Subcutaneous abdominal adipose tissue (tissue), 5 donors: ENCODE data around the gene NPHS1.

ENCODE experiments used
- H3K27ac ChIP-seq: one replicate; pipeline ENCODE4 v1.7.0; 2013; ENCODE audit warnings: low read depth, mild to moderate bottlenecking, inconsistent platforms, low read length, moderate library complexity
- H3K27me3 ChIP-seq, 5 donors: one replicate each; pipeline ENCODE4 v1.7.0; 2013; ENCODE audit warnings: low read length in 5 of 5, inconsistent platforms in 1 of 5; ENCODE audit not compliant: control insufficient read depth in 5 of 5, insufficient read depth in 4 of 5
- H3K36me3 ChIP-seq, 5 donors: one replicate each; pipeline ENCODE4 v1.7.0; 2013; ENCODE audit warnings: low read length in 5 of 5; ENCODE audit not compliant: control insufficient read depth in 5 of 5, insufficient read depth in 5 of 5
- H3K4me1 ChIP-seq, 5 donors: one replicate each; pipeline ENCODE4 v1.7.0; 2013; ENCODE audit warnings: low read length in 5 of 5, mild to moderate bottlenecking in 3 of 5, moderate library complexity in 1 of 5; ENCODE audit not compliant: control insufficient read depth in 5 of 5, insufficient read depth in 5 of 5
- H3K4me3 ChIP-seq, 5 donors: one replicate each; pipeline ENCODE4 v1.7.0; 2013; ENCODE audit warnings: low read length in 5 of 5, low read depth in 1 of 5
- H3K9ac ChIP-seq, 5 donors: one replicate each; pipeline ENCODE4 v1.7.0; 2013; ENCODE audit warnings: low read length in 5 of 5, mild to moderate bottlenecking in 4 of 5, moderate library complexity in 3 of 5
- H3K9me3 ChIP-seq, 5 donors: one replicate each; pipeline ENCODE4 v1.7.0; 2013; ENCODE audit warnings: low read length in 5 of 5; ENCODE audit not compliant: control insufficient read depth in 5 of 5
- donor health status: healthy.
- donor health status: healthy.
- donor health status: healthy.
- donor health status: healthy.
- donor health status: healthy.

NPHS1 gene

DNA sequence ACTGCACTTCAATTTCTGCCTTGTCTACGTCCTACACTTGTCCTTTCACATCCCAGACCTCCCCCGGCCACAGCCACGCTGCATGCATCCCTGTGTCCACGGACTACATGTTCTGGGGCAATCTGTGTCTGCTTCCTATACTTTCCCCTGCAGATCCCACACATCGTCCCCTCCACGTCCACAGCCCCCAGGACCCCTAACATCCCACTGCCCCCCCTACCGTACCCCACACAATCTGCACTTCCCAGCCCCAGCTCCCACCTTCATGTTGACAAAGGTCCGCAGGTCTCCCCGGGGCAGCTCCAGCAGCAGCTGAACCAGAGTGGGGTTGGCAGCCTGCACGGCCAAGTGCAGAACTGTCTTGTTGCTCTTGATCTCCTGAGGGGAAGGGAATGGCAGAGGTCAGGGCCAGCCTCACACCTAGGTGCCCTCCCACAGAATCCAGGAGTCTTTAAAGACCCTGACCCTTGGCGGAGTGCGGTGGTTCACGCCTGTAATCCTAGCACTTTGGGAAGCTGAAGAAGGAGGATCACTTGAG is 37.9 kb upstream of the NPHS1 start:
- Histone ChIP-seq H3K9ac (no peak overlapping the region), H3K4me3 (no peak overlapping the region), H3K36me3 (peaks cover 7 to 78% (median 55%) of the 10 kb centered on the region in 5 donors), H3K9me3 (no peaks in the 10 kb centered on the region), H3K4me1 (no peaks in the 10 kb centered on the region), H3K27ac (no peak overlapping the region), H3K27me3 (no peaks in the 10 kb centered on the region)

DNA sequence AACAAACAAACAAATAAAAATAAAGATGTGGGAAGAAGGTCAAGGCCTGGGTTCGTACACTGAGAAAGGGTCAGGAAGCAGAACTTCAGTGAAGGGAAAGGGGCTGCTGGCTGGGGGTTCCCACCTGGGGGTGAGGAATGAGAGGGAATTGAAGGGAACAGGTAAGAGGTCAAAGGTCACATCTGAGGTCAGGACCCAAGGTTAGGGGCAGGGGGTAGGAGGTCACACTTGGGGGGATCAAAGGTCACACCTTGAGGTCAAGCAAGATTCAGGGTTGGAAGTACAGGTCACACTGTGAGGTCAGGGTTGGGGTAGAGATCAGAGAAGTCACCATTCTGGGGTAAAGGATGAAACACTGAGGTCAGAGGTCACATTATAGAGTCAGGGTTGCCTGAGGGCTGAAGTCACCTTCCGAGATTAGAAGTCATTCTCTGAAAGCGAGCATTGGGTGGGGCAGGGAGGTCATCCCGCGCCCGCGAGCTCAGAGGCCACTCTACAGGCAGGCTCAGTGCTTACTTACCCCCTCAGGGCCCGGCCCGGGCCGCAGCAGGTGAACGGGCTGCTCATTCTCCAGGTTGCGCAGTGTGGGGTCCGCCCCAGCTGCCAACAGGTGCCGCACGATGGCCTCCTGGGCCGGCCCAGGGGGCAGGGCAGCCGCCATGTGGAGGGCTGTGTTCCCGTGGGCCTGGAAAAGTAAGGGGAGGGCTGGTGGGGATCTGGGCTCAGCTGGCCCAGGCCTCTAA is 37.2 kb upstream of the NPHS1 start:
- peaks cover 7 to 72% (median 54%) of the 10 kb centered on the region in 5 donors for H3K36me3 ChIP-seq
- no peak overlapping the region for H3K9ac ChIP-seq
- H3K9me3 ChIP-seq, result no peaks in the 10 kb centered on the region
- no peaks in the 10 kb centered on the region for H3K4me1 ChIP-seq
- no peaks in the 10 kb centered on the region for H3K27me3 ChIP-seq
- H3K27ac ChIP-seq, result no peak overlapping the region
- no peak overlapping the region for H3K4me3 ChIP-seq

DNA sequence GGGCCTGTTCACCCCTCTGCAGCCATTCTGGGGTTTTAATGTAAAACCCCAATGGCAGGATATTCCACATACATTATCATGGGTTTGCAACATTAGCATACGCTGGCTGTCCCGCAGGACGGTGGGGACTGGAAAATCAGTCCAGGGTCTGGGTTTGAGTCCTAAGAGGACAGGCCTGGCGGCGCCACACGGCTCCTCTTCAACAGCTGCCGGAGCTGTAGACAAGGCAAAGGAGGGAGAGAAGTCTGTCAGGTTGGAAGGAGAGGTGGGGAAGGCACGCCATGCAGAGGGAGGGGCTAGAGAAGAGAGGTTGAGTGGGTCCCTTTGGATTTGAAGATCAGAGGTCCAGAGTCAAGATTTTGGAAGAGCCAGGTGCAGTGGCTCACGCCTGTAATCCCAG is 36.1 kb upstream of the NPHS1 start:
- H3K9me3 ChIP-seq, result no peaks in the 10 kb centered on the region
- H3K27me3 ChIP-seq, result no peaks in the 10 kb centered on the region
- no peaks in the 10 kb centered on the region for H3K4me1 ChIP-seq
- peaks cover 7 to 61% (median 49%) of the 10 kb centered on the region in 5 donors for H3K36me3 ChIP-seq
- H3K9ac ChIP-seq, result no peak overlapping the region
- no peak overlapping the region for H3K27ac ChIP-seq
- H3K4me3 ChIP-seq, result no peak overlapping the region

- no peaks in the 10 kb centered on the region for H3K9me3 ChIP-seq
- H3K27ac ChIP-seq, result no peak overlapping the region
- H3K27me3 ChIP-seq, result no peaks in the 10 kb centered on the region
- no peak overlapping the region for H3K9ac ChIP-seq
- H3K4me1 ChIP-seq, result no peaks in the 10 kb centered on the region
- H3K36me3 ChIP-seq, result peaks cover 4 to 50% (median 38%) of the 10 kb centered on the region in 5 donors
- H3K4me3 ChIP-seq, result no peak overlapping the region
Observed at GRCh38 chr19:35887197-35887596, 34.9 kb upstream of the NPHS1 start.

DNA sequence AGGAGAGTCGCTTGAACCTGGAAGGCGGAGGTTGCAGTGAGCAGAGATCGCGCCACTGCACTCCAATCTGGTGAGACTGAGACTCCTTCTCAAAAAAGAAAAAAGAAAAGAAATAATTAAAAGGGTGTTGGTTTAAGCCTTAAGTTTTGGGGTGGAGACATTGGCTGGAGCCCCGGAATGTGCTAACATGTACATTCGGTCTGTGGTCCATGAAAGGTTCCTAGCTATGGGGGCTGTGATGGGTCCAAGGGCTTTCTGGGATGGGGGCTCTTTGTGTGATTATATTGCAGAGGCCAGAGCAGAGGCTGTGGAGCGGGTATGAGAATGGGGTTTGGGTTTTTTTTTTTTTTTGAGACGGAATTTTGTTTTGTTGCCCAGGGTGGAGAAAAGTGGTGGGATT is 33.6 kb upstream of the NPHS1 start:
- peaks cover 1 to 40% (median 36%) of the 10 kb centered on the region in 5 donors for H3K36me3 ChIP-seq
- no peaks in the 10 kb centered on the region for H3K9me3 ChIP-seq
- H3K4me1 ChIP-seq, result no peaks in the 10 kb centered on the region
- no peak overlapping the region for H3K4me3 ChIP-seq
- no peak overlapping the region for H3K27ac ChIP-seq
- H3K27me3 ChIP-seq, result no peaks in the 10 kb centered on the region
- no peak overlapping the region for H3K9ac ChIP-seq

GRCh38 chr19:35885225-35885738 is 33.0 kb upstream of the NPHS1 start:
- Histone ChIP-seq H3K36me3 (peaks cover 0 to 34% (median 29%) of the 10 kb centered on the region in 5 donors), H3K9ac (no peak overlapping the region), H3K27ac (no peak overlapping the region), H3K4me1 (no peaks in the 10 kb centered on the region), H3K27me3 (no peaks in the 10 kb centered on the region), H3K9me3 (no peaks in the 10 kb centered on the region), H3K4me3 (no peak overlapping the region)

DNA sequence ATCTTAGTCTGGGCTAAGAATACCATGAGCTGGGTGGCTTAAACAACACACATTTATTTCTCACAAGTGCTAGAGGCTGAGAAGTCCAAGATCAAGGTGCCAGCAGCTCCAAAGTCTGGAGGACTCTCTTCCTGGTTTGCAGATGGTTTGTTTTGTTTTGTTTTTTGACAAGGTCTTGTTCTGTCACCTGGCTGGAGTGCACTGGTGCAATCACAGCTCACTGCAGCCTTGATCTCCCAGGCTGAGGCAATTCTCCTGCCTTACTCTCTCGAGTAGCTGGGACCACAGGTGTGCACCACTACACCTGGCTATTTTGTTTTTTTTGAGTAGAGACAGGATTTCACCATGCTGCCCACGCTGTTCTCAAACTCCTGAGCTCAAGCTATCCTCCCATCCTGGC is 31.6 kb upstream of the NPHS1 start:
- Histone ChIP-seq H3K9ac (no peak overlapping the region), H3K4me1 (peaks cover 0 to 3% (median 0%) of the 10 kb centered on the region in 5 donors), H3K27ac (no peak overlapping the region), H3K4me3 (no peak overlapping the region), H3K9me3 (no peaks in the 10 kb centered on the region), H3K36me3 (peaks cover 0 to 20% (median 16%) of the 10 kb centered on the region in 5 donors), H3K27me3 (peaks cover 0 to 2% (median 0%) of the 10 kb centered on the region in 5 donors)

DNA sequence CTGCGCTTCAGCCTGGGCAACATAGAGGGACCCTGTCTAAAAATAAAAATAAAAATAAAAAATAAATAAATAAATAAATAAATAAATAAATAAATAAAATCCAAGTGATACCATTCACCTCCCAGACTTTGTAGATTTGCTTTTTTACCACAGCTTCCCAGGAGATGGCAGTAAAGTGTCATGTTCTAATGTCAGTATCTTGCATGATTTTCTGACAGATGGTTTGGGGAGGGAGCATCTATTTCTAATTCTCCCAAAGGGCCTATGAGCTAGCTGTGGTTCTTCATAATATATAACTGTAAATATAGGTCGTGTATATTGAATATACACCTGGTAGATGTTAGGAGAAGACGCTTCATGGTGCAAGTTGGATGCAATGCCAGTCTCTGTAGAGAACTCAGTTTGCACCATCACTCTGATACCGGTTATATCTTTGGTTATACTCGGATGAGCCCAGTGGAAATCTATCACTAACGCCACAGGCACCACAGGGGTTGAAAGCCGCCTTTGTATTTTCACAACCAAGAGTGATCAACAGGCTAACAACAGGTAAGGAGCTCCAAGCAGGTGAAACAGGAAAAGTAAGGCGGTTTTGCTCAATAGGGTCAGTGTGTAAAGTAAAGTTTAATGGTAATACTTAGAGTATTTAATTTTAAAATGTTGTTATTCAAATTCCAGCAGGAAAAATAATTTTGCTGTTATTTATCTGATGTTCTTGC is 30.0 kb upstream of the NPHS1 start:
- no peak overlapping the region for H3K4me3 ChIP-seq
- H3K27me3 ChIP-seq, result peaks cover 0 to 9% (median 0%) of the 10 kb centered on the region in 5 donors
- H3K36me3 ChIP-seq, result peaks cover 0 to 5% (median 4%) of the 10 kb centered on the region in 5 donors
- H3K4me1 ChIP-seq, result peaks cover 0 to 3% (median 0%) of the 10 kb centered on the region in 5 donors
- no peaks in the 10 kb centered on the region for H3K9me3 ChIP-seq
- H3K9ac ChIP-seq, result no peak overlapping the region
- H3K27ac ChIP-seq, result no peak overlapping the region

GRCh38 chr19:35879770-35880317 is 27.5 kb upstream of the NPHS1 start:
- H3K4me3 ChIP-seq, result no peak overlapping the region
- H3K4me1 ChIP-seq, result peaks cover 0 to 3% (median 0%) of the 10 kb centered on the region in 5 donors
- H3K9ac ChIP-seq, result no peak overlapping the region
- H3K9me3 ChIP-seq, result no peaks in the 10 kb centered on the region
- no peaks in the 10 kb centered on the region for H3K36me3 ChIP-seq
- peaks cover 0 to 9% (median 0%) of the 10 kb centered on the region in 5 donors for H3K27me3 ChIP-seq
- H3K27ac ChIP-seq, result no peak overlapping the region
